C4-2B (cell line): Measurements from ENCODE around the gene FAM120B.

ENCODE experiments used
- CTCF ChIP-seq: fragments of 450-650 bp; conservative IDR thresholded peaks from 2 replicates; pipeline ENCODE4 v1.5.1; 2017; ENCODE audit warnings: mild to moderate bottlenecking
- ZFX ChIP-seq: fragments of 450-650 bp; IDR thresholded peaks from 2 replicates; pipeline ENCODE4 v1.6.1; 2017

GRCh38 chr6:170279426-170279825, 27.1 kb upstream of the FAM120B start:
- TF ChIP-seq CTCF (no peak), ZFX (no peak)
